K562 (cell line): ENCODE data around the gene SERTAD3. TPM values are rescaled to one million over a fixed set of nuclear protein-coding genes. Genes with fewer than 3 reads are reported as not detected.
A peak's percentile ranks its signal among the peaks of the same experiment; 100 is the strongest.

ENCODE experiments used
- ARID2 ChIP-seq: fragments of 450-650 bp; IDR thresholded peaks from 2 replicates; pipeline ENCODE4 v1.6.1; 2017; ENCODE audit warnings: antibody characterized with exemption, mild to moderate bottlenecking
- FOS ChIP-seq: IDR thresholded peaks from 3 replicates; pipeline ENCODE4 v1.6.1; 2011; ENCODE audit not compliant: insufficient read length; ENCODE audit errors: extremely low read depth
- GABPB2 ChIP-seq: fragments of 250-450 bp; sonication (Bioruptor Pico); conservative IDR thresholded peaks from 2 replicates; pipeline ENCODE4 v1.5.1; 2021; ENCODE audit warnings: mild to moderate bottlenecking
- HMGN3 ChIP-seq: IDR thresholded peaks from 2 replicates; pipeline ENCODE4 v1.6.1; 2011; ENCODE audit warnings: borderline replicate concordance, low read depth, mild to moderate bottlenecking, mixed read lengths, low read length; ENCODE audit not compliant: insufficient read length; ENCODE audit errors: extremely low read depth
- HNRNPH1 ChIP-seq: fragments of 200-400 bp; formaldehyde crosslinking; optimal IDR thresholded peaks from 2 replicates; pipeline ENCODE3; 2017; ENCODE audit warnings: low read depth, mild to moderate bottlenecking, low read length, moderate library complexity
- MYNN ChIP-seq, 2 experiments: sonication (generic); formaldehyde crosslinking in 1 of 2; IDR thresholded peaks; 2 replicates each; pipeline versions ENCODE4 v1.5.0 to v1.6.1; 2016 to 2020; ENCODE audit warnings: antibody characterized with exemption in 1 of 2, missing genetic modification reagents in 1 of 2
- polyA plus RNA-seq, 8 experiments: library from polyadenylated mRNA; depleted of rRNA in 4 of 8; stranded (reverse) in 5 of 8; unstranded in 3 of 8; fragments of >200 nt; fragmentation: Nextera tagmentation in 2 of 8; fragmentation: Illumina TruSeq in 1 of 8; extraction: Ambion mirVana in 2 of 8; extraction: Trizol in 1 of 8; gene quantifications; 2 replicates each; pipeline versions ENCODE4 v1.2.1 to v1.2.3, GENCODE V29; 2011 to 2014; ENCODE audit warnings: inconsistent platforms in 1 of 8, missing spikeins in 1 of 8
- total RNA-seq, 7 experiments: library from RNA; depleted of rRNA in 6 of 7; stranded (reverse); fragments of >200 nt in 6 of 7; fragmentation: Illumina TruSeq in 2 of 7; extraction: Trizol in 2 of 7; gene quantifications; 2 replicates each; pipeline versions ENCODE4 v1.2.1 to v1.2.3, GENCODE V29; 2011 to 2021; ENCODE audit warnings: low replicate concordance in 1 of 7
- TF ChIP-seq, protein P1 (sequence below): fragments of 250-450 bp; sonication (Bioruptor Pico); IDR thresholded peaks from 2 replicates; pipeline ENCODE4 v1.4.0; 2020; ENCODE audit warnings: mild to moderate bottlenecking, moderate library complexity
- TF ChIP-seq, protein P2 (sequence below): sonication (generic); formaldehyde crosslinking; IDR thresholded peaks from 2 replicates; pipeline ENCODE4 v1.8.1; 2023; ENCODE audit warnings: mild to moderate bottlenecking, missing genetic modification reagents
- TF ChIP-seq, protein P3 (sequence below): fragments of 200-800 bp; sonication (Bioruptor generic); IDR thresholded peaks from 2 replicates; pipeline ENCODE4 v1.6.1; 2017; ENCODE audit warnings: missing genetic modification characterization, missing compliant biosample characterization
- TF ChIP-seq, protein P4 (sequence below): fragments of 200-600 bp; sonication (generic); IDR thresholded peaks from one replicate; pipeline ENCODE4 v1.6.1; 2012; ENCODE audit warnings: mild to moderate bottlenecking, low read depth, low read length, inconsistent platforms

SERTAD3 gene
- total and polyA plus RNA-seq, 9 of the 15 experiments (the other 6 are each of a cell fraction or from before 2014, with no cell fraction given), result 5.4 to 28.9 (median 17.5) TPM

DNA sequence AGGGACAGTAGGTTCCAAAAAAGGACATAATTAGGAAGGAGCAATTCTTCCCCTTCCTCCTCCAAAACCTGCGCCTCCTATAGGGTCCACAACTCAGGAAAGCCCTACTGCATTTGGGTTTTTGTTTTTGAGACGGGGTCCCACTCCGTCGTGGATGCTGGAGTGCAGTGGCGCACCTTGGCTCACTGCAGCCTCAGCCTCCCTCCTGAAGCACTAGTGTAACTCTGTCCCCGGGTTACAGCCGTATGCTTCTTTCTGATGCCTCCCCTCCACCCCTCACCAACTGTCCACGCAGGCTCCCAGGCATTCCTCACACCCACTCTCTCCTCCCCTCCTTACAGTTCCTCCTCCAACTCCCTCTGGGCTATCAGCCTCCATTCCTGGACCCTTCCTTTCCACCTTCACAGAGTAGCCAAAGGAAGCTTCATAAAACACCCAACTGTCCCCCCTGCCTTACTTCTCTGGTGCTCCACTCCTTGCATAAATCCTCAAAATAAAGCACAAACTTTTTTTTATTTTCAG lies 2.2 kb upstream of the SERTAD3 start (continued):
- no peak for TF ChIP-seq HNRNPH1
- TF ChIP-seq ARID2, result no peak
- TF ChIP-seq, protein P1, sequence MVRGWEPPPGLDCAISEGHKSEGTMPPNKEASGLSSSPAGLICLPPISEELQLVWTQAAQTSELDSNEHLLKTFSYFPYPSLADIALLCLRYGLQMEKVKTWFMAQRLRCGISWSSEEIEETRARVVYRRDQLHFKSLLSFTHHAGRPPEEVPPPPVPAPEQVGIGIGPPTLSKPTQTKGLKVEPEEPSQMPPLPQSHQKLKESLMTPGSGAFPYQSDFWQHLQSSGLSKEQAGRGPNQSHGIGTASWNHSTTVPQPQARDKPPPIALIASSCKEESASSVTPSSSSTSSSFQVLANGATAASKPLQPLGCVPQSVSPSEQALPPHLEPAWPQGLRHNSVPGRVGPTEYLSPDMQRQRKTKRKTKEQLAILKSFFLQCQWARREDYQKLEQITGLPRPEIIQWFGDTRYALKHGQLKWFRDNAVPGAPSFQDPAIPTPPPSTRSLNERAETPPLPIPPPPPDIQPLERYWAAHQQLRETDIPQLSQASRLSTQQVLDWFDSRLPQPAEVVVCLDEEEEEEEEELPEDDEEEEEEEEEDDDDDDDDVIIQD (CRISPR knock-in tag), result no peak
- TF ChIP-seq HMGN3, result no peak
- peak; percentile 83 for TF ChIP-seq GABPB2 (CRISPR knock-in tag)
- TF ChIP-seq, protein P2, sequence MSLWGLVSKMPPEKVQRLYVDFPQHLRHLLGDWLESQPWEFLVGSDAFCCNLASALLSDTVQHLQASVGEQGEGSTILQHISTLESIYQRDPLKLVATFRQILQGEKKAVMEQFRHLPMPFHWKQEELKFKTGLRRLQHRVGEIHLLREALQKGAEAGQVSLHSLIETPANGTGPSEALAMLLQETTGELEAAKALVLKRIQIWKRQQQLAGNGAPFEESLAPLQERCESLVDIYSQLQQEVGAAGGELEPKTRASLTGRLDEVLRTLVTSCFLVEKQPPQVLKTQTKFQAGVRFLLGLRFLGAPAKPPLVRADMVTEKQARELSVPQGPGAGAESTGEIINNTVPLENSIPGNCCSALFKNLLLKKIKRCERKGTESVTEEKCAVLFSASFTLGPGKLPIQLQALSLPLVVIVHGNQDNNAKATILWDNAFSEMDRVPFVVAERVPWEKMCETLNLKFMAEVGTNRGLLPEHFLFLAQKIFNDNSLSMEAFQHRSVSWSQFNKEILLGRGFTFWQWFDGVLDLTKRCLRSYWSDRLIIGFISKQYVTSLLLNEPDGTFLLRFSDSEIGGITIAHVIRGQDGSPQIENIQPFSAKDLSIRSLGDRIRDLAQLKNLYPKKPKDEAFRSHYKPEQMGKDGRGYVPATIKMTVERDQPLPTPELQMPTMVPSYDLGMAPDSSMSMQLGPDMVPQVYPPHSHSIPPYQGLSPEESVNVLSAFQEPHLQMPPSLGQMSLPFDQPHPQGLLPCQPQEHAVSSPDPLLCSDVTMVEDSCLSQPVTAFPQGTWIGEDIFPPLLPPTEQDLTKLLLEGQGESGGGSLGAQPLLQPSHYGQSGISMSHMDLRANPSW (CRISPR knock-in tag), result no peak
- peak; percentile 1; the same call in 1 of the 2 replicates for TF ChIP-seq MYNN (IDR thresholded peaks at IDR 0.05)
- TF ChIP-seq MYNN (CRISPR knock-in tag; IDR thresholded peaks at IDR 0.05), result no peak
- TF ChIP-seq FOS, result no peak
- TF ChIP-seq, protein P3, sequence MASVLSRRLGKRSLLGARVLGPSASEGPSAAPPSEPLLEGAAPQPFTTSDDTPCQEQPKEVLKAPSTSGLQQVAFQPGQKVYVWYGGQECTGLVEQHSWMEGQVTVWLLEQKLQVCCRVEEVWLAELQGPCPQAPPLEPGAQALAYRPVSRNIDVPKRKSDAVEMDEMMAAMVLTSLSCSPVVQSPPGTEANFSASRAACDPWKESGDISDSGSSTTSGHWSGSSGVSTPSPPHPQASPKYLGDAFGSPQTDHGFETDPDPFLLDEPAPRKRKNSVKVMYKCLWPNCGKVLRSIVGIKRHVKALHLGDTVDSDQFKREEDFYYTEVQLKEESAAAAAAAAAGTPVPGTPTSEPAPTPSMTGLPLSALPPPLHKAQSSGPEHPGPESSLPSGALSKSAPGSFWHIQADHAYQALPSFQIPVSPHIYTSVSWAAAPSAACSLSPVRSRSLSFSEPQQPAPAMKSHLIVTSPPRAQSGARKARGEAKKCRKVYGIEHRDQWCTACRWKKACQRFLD (CRISPR knock-in tag), result 0 out of 2 replicates have a peak, but pooled peaks have one; percentile 46
- TF ChIP-seq, protein P4, sequence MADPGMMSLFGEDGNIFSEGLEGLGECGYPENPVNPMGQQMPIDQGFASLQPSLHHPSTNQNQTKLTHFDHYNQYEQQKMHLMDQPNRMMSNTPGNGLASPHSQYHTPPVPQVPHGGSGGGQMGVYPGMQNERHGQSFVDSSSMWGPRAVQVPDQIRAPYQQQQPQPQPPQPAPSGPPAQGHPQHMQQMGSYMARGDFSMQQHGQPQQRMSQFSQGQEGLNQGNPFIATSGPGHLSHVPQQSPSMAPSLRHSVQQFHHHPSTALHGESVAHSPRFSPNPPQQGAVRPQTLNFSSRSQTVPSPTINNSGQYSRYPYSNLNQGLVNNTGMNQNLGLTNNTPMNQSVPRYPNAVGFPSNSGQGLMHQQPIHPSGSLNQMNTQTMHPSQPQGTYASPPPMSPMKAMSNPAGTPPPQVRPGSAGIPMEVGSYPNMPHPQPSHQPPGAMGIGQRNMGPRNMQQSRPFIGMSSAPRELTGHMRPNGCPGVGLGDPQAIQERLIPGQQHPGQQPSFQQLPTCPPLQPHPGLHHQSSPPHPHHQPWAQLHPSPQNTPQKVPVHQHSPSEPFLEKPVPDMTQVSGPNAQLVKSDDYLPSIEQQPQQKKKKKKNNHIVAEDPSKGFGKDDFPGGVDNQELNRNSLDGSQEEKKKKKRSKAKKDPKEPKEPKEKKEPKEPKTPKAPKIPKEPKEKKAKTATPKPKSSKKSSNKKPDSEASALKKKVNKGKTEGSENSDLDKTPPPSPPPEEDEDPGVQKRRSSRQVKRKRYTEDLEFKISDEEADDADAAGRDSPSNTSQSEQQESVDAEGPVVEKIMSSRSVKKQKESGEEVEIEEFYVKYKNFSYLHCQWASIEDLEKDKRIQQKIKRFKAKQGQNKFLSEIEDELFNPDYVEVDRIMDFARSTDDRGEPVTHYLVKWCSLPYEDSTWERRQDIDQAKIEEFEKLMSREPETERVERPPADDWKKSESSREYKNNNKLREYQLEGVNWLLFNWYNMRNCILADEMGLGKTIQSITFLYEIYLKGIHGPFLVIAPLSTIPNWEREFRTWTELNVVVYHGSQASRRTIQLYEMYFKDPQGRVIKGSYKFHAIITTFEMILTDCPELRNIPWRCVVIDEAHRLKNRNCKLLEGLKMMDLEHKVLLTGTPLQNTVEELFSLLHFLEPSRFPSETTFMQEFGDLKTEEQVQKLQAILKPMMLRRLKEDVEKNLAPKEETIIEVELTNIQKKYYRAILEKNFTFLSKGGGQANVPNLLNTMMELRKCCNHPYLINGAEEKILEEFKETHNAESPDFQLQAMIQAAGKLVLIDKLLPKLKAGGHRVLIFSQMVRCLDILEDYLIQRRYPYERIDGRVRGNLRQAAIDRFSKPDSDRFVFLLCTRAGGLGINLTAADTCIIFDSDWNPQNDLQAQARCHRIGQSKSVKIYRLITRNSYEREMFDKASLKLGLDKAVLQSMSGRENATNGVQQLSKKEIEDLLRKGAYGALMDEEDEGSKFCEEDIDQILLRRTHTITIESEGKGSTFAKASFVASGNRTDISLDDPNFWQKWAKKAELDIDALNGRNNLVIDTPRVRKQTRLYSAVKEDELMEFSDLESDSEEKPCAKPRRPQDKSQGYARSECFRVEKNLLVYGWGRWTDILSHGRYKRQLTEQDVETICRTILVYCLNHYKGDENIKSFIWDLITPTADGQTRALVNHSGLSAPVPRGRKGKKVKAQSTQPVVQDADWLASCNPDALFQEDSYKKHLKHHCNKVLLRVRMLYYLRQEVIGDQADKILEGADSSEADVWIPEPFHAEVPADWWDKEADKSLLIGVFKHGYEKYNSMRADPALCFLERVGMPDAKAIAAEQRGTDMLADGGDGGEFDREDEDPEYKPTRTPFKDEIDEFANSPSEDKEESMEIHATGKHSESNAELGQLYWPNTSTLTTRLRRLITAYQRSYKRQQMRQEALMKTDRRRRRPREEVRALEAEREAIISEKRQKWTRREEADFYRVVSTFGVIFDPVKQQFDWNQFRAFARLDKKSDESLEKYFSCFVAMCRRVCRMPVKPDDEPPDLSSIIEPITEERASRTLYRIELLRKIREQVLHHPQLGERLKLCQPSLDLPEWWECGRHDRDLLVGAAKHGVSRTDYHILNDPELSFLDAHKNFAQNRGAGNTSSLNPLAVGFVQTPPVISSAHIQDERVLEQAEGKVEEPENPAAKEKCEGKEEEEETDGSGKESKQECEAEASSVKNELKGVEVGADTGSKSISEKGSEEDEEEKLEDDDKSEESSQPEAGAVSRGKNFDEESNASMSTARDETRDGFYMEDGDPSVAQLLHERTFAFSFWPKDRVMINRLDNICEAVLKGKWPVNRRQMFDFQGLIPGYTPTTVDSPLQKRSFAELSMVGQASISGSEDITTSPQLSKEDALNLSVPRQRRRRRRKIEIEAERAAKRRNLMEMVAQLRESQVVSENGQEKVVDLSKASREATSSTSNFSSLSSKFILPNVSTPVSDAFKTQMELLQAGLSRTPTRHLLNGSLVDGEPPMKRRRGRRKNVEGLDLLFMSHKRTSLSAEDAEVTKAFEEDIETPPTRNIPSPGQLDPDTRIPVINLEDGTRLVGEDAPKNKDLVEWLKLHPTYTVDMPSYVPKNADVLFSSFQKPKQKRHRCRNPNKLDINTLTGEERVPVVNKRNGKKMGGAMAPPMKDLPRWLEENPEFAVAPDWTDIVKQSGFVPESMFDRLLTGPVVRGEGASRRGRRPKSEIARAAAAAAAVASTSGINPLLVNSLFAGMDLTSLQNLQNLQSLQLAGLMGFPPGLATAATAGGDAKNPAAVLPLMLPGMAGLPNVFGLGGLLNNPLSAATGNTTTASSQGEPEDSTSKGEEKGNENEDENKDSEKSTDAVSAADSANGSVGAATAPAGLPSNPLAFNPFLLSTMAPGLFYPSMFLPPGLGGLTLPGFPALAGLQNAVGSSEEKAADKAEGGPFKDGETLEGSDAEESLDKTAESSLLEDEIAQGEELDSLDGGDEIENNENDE, result no peak
